HEK293 (cell line): ENCODE data around the gene RABEP1.
A peak's percentile ranks its signal among the peaks of the same experiment; 100 is the strongest.

Experiments used
- BCL11B ChIP-seq: fragments of 450-650 bp; formaldehyde crosslinking; IDR thresholded peaks from 2 replicates; pipeline ENCODE4 v1.5.1; 2016; ENCODE audit warnings: low read depth, missing biosample characterization, missing genetic modification characterization
- BCL6B ChIP-seq: fragments of 450-650 bp; formaldehyde crosslinking; IDR thresholded peaks from 2 replicates; pipeline ENCODE4 v1.5.1; 2017; ENCODE audit warnings: missing biosample characterization, missing genetic modification characterization
- INSM2 ChIP-seq: fragments of 450-650 bp; formaldehyde crosslinking; IDR thresholded peaks from 2 replicates; pipeline ENCODE4 v1.5.1; 2016; ENCODE audit warnings: missing biosample characterization, missing genetic modification characterization
- REST ChIP-seq: fragments of 450-650 bp; formaldehyde crosslinking; IDR thresholded peaks from 2 replicates; pipeline ENCODE4 v1.5.1; 2016; ENCODE audit warnings: missing biosample characterization, missing genetic modification characterization
- SCRT2 ChIP-seq: fragments of 450-650 bp; formaldehyde crosslinking; IDR thresholded peaks from 2 replicates; pipeline ENCODE4 v1.5.1; 2016; ENCODE audit warnings: missing biosample characterization, missing genetic modification characterization
- ZBTB7A ChIP-seq: fragments of 450-650 bp; formaldehyde crosslinking; IDR thresholded peaks from 2 replicates; pipeline ENCODE4 v1.5.1; 2016; ENCODE audit warnings: low read depth, missing biosample characterization, missing genetic modification characterization
- ZFP37 ChIP-seq: fragments of 450-650 bp; formaldehyde crosslinking; IDR thresholded peaks from 2 replicates; pipeline ENCODE4 v1.5.1; 2016; ENCODE audit warnings: missing biosample characterization, missing genetic modification characterization
- ZNF112 ChIP-seq: fragments of 450-650 bp; formaldehyde crosslinking; IDR thresholded peaks from 2 replicates; pipeline ENCODE4 v1.5.0; 2017; ENCODE audit warnings: missing biosample characterization, missing genetic modification characterization
- ZNF169 ChIP-seq: fragments of 450-650 bp; formaldehyde crosslinking; IDR thresholded peaks from 2 replicates; pipeline ENCODE4 v1.5.1; 2016; ENCODE audit warnings: missing biosample characterization, missing genetic modification characterization
- ZNF2 ChIP-seq: fragments of 450-650 bp; formaldehyde crosslinking; IDR thresholded peaks from 2 replicates; pipeline ENCODE4 v1.5.1; 2016; ENCODE audit warnings: missing biosample characterization, missing genetic modification characterization
- ZNF223 ChIP-seq: fragments of 450-650 bp; formaldehyde crosslinking; IDR thresholded peaks from 2 replicates; pipeline ENCODE4 v1.5.1; 2016; ENCODE audit warnings: missing biosample characterization, missing genetic modification characterization
- ZNF391 ChIP-seq: fragments of 450-650 bp; formaldehyde crosslinking; IDR thresholded peaks from 2 replicates; pipeline ENCODE4 v1.5.1; 2016; ENCODE audit warnings: low read depth, missing biosample characterization, missing genetic modification characterization, borderline replicate concordance
- ZNF394 ChIP-seq: fragments of 450-650 bp; formaldehyde crosslinking; IDR thresholded peaks from 2 replicates; pipeline ENCODE4 v1.5.1; 2016; ENCODE audit warnings: missing biosample characterization, missing genetic modification characterization, mild to moderate bottlenecking, moderate library complexity, borderline replicate concordance
- ZNF544 ChIP-seq: fragments of 450-650 bp; formaldehyde crosslinking; IDR thresholded peaks from 2 replicates; pipeline ENCODE4 v1.5.0; 2017; ENCODE audit warnings: missing biosample characterization, missing genetic modification characterization
- ZNF549 ChIP-seq: fragments of 450-650 bp; IDR thresholded peaks from 2 replicates; pipeline ENCODE4 v1.5.1; 2018; ENCODE audit warnings: missing biosample characterization, missing genetic modification characterization, mild to moderate bottlenecking, inconsistent platforms, moderate library complexity
- ZNF677 ChIP-seq: fragments of 450-650 bp; IDR thresholded peaks from 2 replicates; pipeline ENCODE4 v1.5.0; 2018; ENCODE audit warnings: missing biosample characterization, mild to moderate bottlenecking, missing genetic modification characterization, moderate library complexity
- ZSCAN18 ChIP-seq: fragments of 450-650 bp; formaldehyde crosslinking; IDR thresholded peaks from 2 replicates; pipeline ENCODE4 v1.5.1; 2016; ENCODE audit warnings: missing biosample characterization, missing genetic modification characterization
- TF ChIP-seq, protein P1 (sequence below): fragments of 450-650 bp; formaldehyde crosslinking; IDR thresholded peaks from 2 replicates; pipeline ENCODE4 v1.5.1; 2016; ENCODE audit warnings: missing biosample characterization, missing genetic modification characterization

The RABEP1 gene

DNA sequence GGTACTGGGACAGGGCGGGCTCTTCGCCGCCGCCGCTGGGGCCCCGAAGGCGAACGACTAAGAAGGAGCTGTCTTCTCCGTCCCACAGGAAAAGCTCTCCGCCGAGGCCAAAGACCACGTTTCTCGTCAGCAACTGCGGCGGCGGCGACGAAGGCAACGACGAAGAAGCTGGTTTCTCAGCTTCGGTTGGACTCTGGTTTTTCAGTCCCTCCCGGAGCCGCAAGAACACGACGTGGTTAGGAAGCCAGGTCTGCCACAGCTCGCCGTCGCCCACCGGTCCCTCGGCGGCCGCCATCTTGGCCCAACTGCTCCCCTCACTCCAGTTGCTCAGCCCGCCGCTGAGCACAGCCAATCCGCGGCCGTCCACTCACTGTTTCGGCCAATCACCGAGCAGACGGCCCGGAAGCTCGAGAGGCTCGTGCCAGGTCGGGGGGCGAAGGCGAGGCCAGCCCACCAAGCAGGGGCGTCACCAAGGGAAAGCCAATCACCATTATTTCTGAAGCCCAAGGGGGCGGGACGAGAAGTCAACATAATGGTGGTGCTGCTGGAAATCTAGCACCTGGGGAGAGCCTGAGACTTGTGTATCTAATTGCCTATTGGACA is 137.4 kb downstream of the RABEP1 start, which contains the start of gene NUP88 (continued):
- TF ChIP-seq REST (tag by site-specific recombination) (peak; percentile 73), ZNF544 (no peak), BCL6B (no peak), BCL11B (peak; percentile 48; the same call in 1 of the 2 replicates), ZNF549 (tag by site-specific recombination) (no peak), ZNF112 (no peak), ZBTB7A (tag by site-specific recombination) (peak; percentile 86), ZNF391 (tag by site-specific recombination) (no peak), ZNF394 (tag by site-specific recombination) (peak; percentile 99), ZNF2 (tag by site-specific recombination) (peak; percentile 61; the same call in 1 of the 2 replicates), ZNF169 (tag by site-specific recombination) (no peak), ZNF223 (no peak), INSM2 (0 out of 2 replicates have a peak, but pooled peaks have one; percentile 35), ZSCAN18 (tag by site-specific recombination) (0 out of 2 replicates have a peak, but pooled peaks have one; percentile 16), SCRT2 (tag by site-specific recombination) (no peak), ZNF677 (tag by site-specific recombination) (no peak), ZFP37 (tag by site-specific recombination) (peak; percentile 85)
- TF ChIP-seq, protein P1, sequence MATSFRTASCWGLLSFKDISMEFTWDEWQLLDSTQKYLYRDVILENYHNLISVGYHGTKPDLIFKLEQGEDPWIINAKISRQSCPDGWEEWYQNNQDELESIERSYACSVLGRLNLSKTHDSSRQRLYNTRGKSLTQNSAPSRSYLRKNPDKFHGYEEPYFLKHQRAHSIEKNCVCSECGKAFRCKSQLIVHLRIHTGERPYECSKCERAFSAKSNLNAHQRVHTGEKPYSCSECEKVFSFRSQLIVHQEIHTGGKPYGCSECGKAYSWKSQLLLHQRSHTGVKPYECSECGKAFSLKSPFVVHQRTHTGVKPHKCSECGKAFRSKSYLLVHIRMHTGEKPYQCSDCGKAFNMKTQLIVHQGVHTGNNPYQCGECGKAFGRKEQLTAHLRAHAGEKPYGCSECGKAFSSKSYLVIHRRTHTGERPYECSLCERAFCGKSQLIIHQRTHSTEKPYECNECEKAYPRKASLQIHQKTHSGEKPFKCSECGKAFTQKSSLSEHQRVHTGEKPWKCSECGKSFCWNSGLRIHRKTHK (tag by site-specific recombination), result no peak
